HG03280 (cell line): Measurements from ENCODE around the gene GSTO2.

Experiments
- ATAC-seq: cut with Tn5 transposase; IDR thresholded peaks from one replicate; pipeline ENCODE4 v1.9.1; 2021; ENCODE audit warnings: mild to moderate bottlenecking, moderate library complexity; ENCODE audit not compliant: unreplicated experiment

The GSTO2 gene

GRCh38 chr10:104253106-104253505 is 15.9 kb upstream of the GSTO2 start:
- ATAC-seq: no peak

- ATAC-seq: no peak
Observed at GRCh38 chr10:104253606-104254410, 15.2 kb upstream of the GSTO2 start.

- ATAC-seq: peak; percentile 70
Observed at GRCh38 chr10:104254493-104255310, 14.3 kb upstream of the GSTO2 start, which contains the start of gene GSTO1. TSS of gene GSTO1 (plus strand) at chr10:104254892. CDS start at chr10:104254929, 37 bp downstream.

- ATAC-seq: peak; percentile 28
Observed at GRCh38 chr10:104255311-104255981, 13.5 kb upstream of the GSTO2 start.

- no peak for ATAC-seq
Observed at GRCh38 chr10:104256335-104256961, 12.5 kb upstream of the GSTO2 start.

GRCh38 chr10:104257235-104257634 is 11.7 kb upstream of the GSTO2 start:
- ATAC-seq: no peak

- ATAC-seq: no peak
Observed at GRCh38 chr10:104258209-104258608, 10.8 kb upstream of the GSTO2 start.

- no peak for ATAC-seq
Observed at GRCh38 chr10:104259456-104259855, 9.5 kb upstream of the GSTO2 start.

- no peak for ATAC-seq
Observed at GRCh38 chr10:104259999-104260774, 8.8 kb upstream of the GSTO2 start.

- ATAC-seq: no peak
Observed at GRCh38 chr10:104260775-104261115, 8.2 kb upstream of the GSTO2 start.

- no peak for ATAC-seq
Observed at GRCh38 chr10:104262055-104262454, 6.9 kb upstream of the GSTO2 start.

GRCh38 chr10:104264783-104265182 is 4.2 kb upstream of the GSTO2 start:
- no peak for ATAC-seq

GRCh38 chr10:104267721-104268404 is 1.1 kb upstream of the GSTO2 start:
- ATAC-seq: no peak

- no peak for ATAC-seq
Observed at GRCh38 chr10:104268405-104268712, 625 bp upstream of the GSTO2 start.

GRCh38 chr10:104273286-104273685 is 4.3 kb downstream of the GSTO2 start:
- ATAC-seq: no peak

- ATAC-seq: no peak
Observed at GRCh38 chr10:104273899-104274575, 5.1 kb downstream of the GSTO2 start.

- peak; percentile 89 for ATAC-seq
Observed at GRCh38 chr10:104274762-104275721, 6.1 kb downstream of the GSTO2 start.

- no peak for ATAC-seq
Observed at GRCh38 chr10:104276192-104276591, 7.2 kb downstream of the GSTO2 start.
